ENCODE data around the gene THOC5. TPM values are rescaled to one million over a fixed set of nuclear protein-coding genes. Genes with fewer than 3 reads are reported as not detected.
A peak's percentile ranks its signal among the peaks of the same experiment; 100 is the strongest.

The THOC5 gene
- total and polyA plus RNA-seq, 7 donors = 33.8 to 56.0 (median 45.8) TPM

- ATAC-seq (no peak), DNase-seq (no peak)
- Histone ChIP-seq H3K4me1 (no peaks in the 10 kb centered on the region), H3K36me3 (ENCODE audit: insufficient read depth in 1 of 2, low read depth in 1 of 2) (peaks cover 8 to 100% of the 10 kb centered on the region in 2 donors), H3K27me3 (ENCODE audit: insufficient read depth in 3 of 3, low read length in 2 of 3) (no peaks in the 10 kb centered on the region), H3K4me3 (no peak overlapping the region), H3K27ac (no peak overlapping the region), H3K9me3 (no peaks in the 10 kb centered on the region)
- WGBS, 3 donors = 92 to 94% (median 93%) methylated on average over 7 of the region's 7 CpGs
- TF ChIP-seq CTCF (IDR thresholded peaks at IDR 0.05) = no peak
- intact Hi-C loops (cut with DNase I) = loop anchor here in 1 of 2 donors (10.0 kb wide), 1 partner anchor 243 kb away; no protein-coding TSS in a partner anchor
These were observed 25.4 kb downstream of the THOC5 start for GRCh38 chr22:29528144-29528543.

GRCh38 chr22:29524442-29525191 lies 28.9 kb downstream of the THOC5 start:
- Histone ChIP-seq H3K4me3 (no peak overlapping the region), H3K27me3 (ENCODE audit: insufficient read depth in 3 of 3, low read length in 2 of 3) (no peaks in the 10 kb centered on the region), H3K9me3 (no peaks in the 10 kb centered on the region), H3K36me3 (ENCODE audit: insufficient read depth in 1 of 2, low read depth in 1 of 2) (peaks cover 4 to 95% of the 10 kb centered on the region in 2 donors), H3K4me1 (no peaks in the 10 kb centered on the region), H3K27ac (no peak overlapping the region)
- peak; percentile 33 for TF ChIP-seq CTCF (IDR thresholded peaks at IDR 0.05)
- intact Hi-C loops (cut with DNase I) = loop anchor here (1.0 to 10.0 kb wide), 3 partner anchors 127 to 240 kb away; no protein-coding TSS in a partner anchor
- peak; percentile 42 to 71 (median 63) for ATAC-seq
- no peak for DNase-seq
- 59 to 68% (median 62%) methylated on average over 5 of the region's 5 CpGs for WGBS, 3 donors

GRCh38 chr22:29523761-29524160 lies 29.8 kb downstream of the THOC5 start:
- 80 to 97% (median 84%) methylated on average over 2 of the region's 2 CpGs for WGBS, 3 donors
- intact Hi-C loops (cut with DNase I) = loop anchor here (1.0 to 10.0 kb wide), 3 partner anchors 126 to 239 kb away; no protein-coding TSS in a partner anchor
- Histone ChIP-seq H3K4me1 (no peaks in the 10 kb centered on the region), H3K36me3 (ENCODE audit: insufficient read depth in 1 of 2, low read depth in 1 of 2) (peaks cover 4 to 95% of the 10 kb centered on the region in 2 donors), H3K9me3 (no peaks in the 10 kb centered on the region), H3K27ac (no peak overlapping the region), H3K27me3 (ENCODE audit: insufficient read depth in 3 of 3, low read length in 2 of 3) (no peaks in the 10 kb centered on the region), H3K4me3 (no peak overlapping the region)
- DNase-seq (no peak), ATAC-seq (no peak)
- TF ChIP-seq CTCF (IDR thresholded peaks at IDR 0.05) = no peak

GRCh38 chr22:29521526-29521925 lies 32.0 kb downstream of the THOC5 start:
- Histone ChIP-seq H3K4me3 (no peak overlapping the region), H3K9me3 (no peaks in the 10 kb centered on the region), H3K27me3 (ENCODE audit: insufficient read depth in 3 of 3, low read length in 2 of 3) (no peaks in the 10 kb centered on the region), H3K36me3 (ENCODE audit: insufficient read depth in 1 of 2, low read depth in 1 of 2) (peaks cover 4 to 95% of the 10 kb centered on the region in 2 donors), H3K27ac (no peak overlapping the region), H3K4me1 (no peaks in the 10 kb centered on the region)
- no peak for DNase-seq
- TF ChIP-seq CTCF (IDR thresholded peaks at IDR 0.05) = no peak
- ATAC-seq = no peak
- intact Hi-C loops (cut with DNase I) = loop anchor here (5.0 to 10.0 kb wide), 2 partner anchors 124 to 237 kb away; no protein-coding TSS in a partner anchor
- WGBS, 3 donors = 94 to 96% (median 95%) methylated on average over 7 of the region's 7 CpGs
